GM18951 (cell line): Measurements from ENCODE around the gene CCDC190.
"Not testable (repeated sequence)": the region's sequence is repeated elsewhere in the genome, so short reads cannot be mapped to it uniquely, and the experiment has no call there.

ENCODE experiments used
- POLR2A ChIP-seq: IDR thresholded peaks from 4 replicates; pipeline ENCODE4 v1.6.1; 2011; ENCODE audit warnings: mild to moderate bottlenecking; ENCODE audit not compliant: insufficient read length, insufficient read depth; ENCODE audit errors: extremely low read depth
- in situ Hi-C: fragments of 300-500 bp; cut with MboI; formaldehyde crosslinking; loops from one replicate; pipeline ENCODE4 v1.12.0; 2022; ENCODE audit warnings: low sequenced_read_pairs, mixed read lengths, inconsistent platforms; ENCODE audit not compliant: unreplicated experiment

The CCDC190 gene

GRCh38 chr1:162892906-162893611, 32.1 kb upstream of the CCDC190 start:
- TF ChIP-seq POLR2A, result no peak
- in situ Hi-C loops, result no loop called here

GRCh38 chr1:162889989-162890388, 29.0 kb upstream of the CCDC190 start:
- no peak for TF ChIP-seq POLR2A
- in situ Hi-C loops, result no loop called here

GRCh38 chr1:162886705-162887104, 25.7 kb upstream of the CCDC190 start:
- in situ Hi-C loops, result no loop called here
- TF ChIP-seq POLR2A, result no peak

- in situ Hi-C loops, result no loop called here
Measured at GRCh38 chr1:162885265-162885664, 24.3 kb upstream of the CCDC190 start.

GRCh38 chr1:162884831-162885230, 23.9 kb upstream of the CCDC190 start:
- in situ Hi-C loops, result no loop called here
- no peak for TF ChIP-seq POLR2A

More at GRCh38 chr1:162885265-162885664, 24.3 kb upstream of the CCDC190 start:
- no peak for TF ChIP-seq POLR2A

GRCh38 chr1:162882248-162882674, 21.3 kb upstream of the CCDC190 start:
- TF ChIP-seq POLR2A, result no peak
- in situ Hi-C loops, result no loop called here

- in situ Hi-C loops, result no loop called here
- no peak for TF ChIP-seq POLR2A
Measured at GRCh38 chr1:162881590-162881989, 20.6 kb upstream of the CCDC190 start.

GRCh38 chr1:162880617-162881016, 19.6 kb upstream of the CCDC190 start:
- in situ Hi-C loops, result not testable (repeated sequence)

- in situ Hi-C loops, result loop anchor here (10.0 kb wide), 1 partner anchor 437 kb away; no protein-coding TSS in a partner anchor
- TF ChIP-seq POLR2A, result no peak
Measured at GRCh38 chr1:162878000-162878596, 17.1 kb upstream of the CCDC190 start.

GRCh38 chr1:162877412-162877811, 16.4 kb upstream of the CCDC190 start:
- in situ Hi-C loops, result loop anchor here (10.0 kb wide), 1 partner anchor 437 kb away; no protein-coding TSS in a partner anchor
- no peak for TF ChIP-seq POLR2A

- TF ChIP-seq POLR2A, result no peak
- in situ Hi-C loops, result loop anchor here (10.0 kb wide), 1 partner anchor 438 kb away; no protein-coding TSS in a partner anchor
Measured at GRCh38 chr1:162876751-162877150, 15.8 kb upstream of the CCDC190 start.

- in situ Hi-C loops, result loop anchor here (10.0 to 25.0 kb wide), 2 partner anchors 313 to 441 kb away; no protein-coding TSS in a partner anchor
- no peak for TF ChIP-seq POLR2A
Measured at GRCh38 chr1:162873671-162874666, 13.0 kb upstream of the CCDC190 start.

- TF ChIP-seq POLR2A, result no peak
- in situ Hi-C loops, result loop anchor here (10.0 to 25.0 kb wide), 2 partner anchors 314 to 442 kb away; no protein-coding TSS in a partner anchor
Measured at GRCh38 chr1:162872981-162873380, 12.0 kb upstream of the CCDC190 start.

GRCh38 chr1:162871417-162871816, 10.4 kb upstream of the CCDC190 start:
- in situ Hi-C loops, result loop anchor here (10.0 to 25.0 kb wide), 2 partner anchors 316 to 443 kb away; no protein-coding TSS in a partner anchor
